ENCODE data around the gene CASP10. TPM values are rescaled to one million over a fixed set of nuclear protein-coding genes. Genes with fewer than 3 reads are reported as not detected.
A peak's percentile ranks its signal among the peaks of the same experiment; 100 is the strongest.

The CASP10 gene
- total and polyA plus RNA-seq, 3 experiments from 2014 or later = 6.7 to 8.1 (median 7.3) TPM

DNA sequence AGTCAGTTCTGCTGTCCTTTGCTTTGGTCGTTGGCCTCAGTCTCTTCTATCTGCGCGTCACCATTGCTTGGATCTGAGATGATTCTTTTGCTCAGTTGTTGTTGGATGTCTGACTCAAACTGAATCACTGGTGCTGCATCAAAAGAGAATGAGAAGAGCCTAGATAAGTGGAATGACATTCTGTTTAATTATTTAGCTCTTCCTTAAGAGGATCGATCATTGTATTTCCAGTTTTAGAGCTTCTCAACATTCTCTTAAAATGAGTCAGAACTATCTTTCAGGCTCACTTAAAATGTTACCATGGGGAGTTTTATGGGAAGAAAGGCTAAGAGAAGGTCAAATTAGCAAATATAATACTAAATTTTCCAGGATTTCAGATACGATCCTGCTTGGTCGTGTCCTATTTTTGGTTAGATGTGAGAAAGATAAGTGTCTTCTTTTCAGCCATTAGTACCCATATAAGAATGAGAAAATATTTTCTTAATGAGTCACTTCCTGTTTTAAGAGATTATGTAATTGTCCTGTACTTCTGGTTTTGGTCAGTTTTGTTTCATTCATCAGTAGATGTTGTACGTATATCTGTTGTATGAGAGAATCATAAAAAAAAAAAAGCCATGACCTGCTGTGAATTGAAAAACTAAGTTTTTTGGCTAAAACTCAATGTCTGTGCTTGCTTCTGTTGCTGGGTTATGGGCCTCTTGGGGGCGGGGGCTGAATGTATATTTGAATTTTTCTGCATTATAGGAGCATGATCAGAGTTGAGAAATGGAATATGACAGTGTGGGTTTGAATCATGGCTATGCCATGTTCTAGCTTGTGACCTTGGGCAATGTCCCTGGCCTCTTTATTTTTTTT, 31.6 kb upstream of the CASP10 start:
- no peak for DNase-seq
- Histone ChIP-seq H3K9me3 (ENCODE audit: low read length) (no peaks in the 10 kb centered on the region), H3K4me1 (ENCODE audit: insufficient read depth, low read length) (peaks cover 12% of the 10 kb centered on the region), H3K4me3 (ENCODE audit: low read length) (no peak overlapping the region), H3K27me3 (ENCODE audit: insufficient read depth, low read length, poor library complexity, severe bottlenecking) (no peaks in the 10 kb centered on the region), H3K36me3 (ENCODE audit: insufficient read depth, low read length) (peaks cover 26% of the 10 kb centered on the region), H3K27ac (ENCODE audit: low read depth, low read length) (peak overlapping the region; percentile 38)
- Mint-ChIP-seq H3K9me3 (no peaks in the 10 kb centered on the region), H3K27ac (peak overlapping the region; percentile 76 to 96 (median 90)), H3K4me3 (peak overlapping the region in 4 of 7 donors; percentile 4 to 54 (median 32)), H3K36me3 (peaks cover 4 to 82% (median 30%) of the 10 kb centered on the region in 3 donors), H3K4me1 (peaks cover 38 to 60% (median 53%) of the 10 kb centered on the region in 3 donors), H3K27me3 (no peaks in the 10 kb centered on the region)
- CTCF ChIA-PET = interaction anchor here (0.6 to 3.5 kb wide), 4 partner anchors 21 to 81 kb away, joined by 3 to 13 read pairs (median 5); no protein-coding TSS in a partner anchor
- POLR2A ChIA-PET = no interaction called here

DNA sequence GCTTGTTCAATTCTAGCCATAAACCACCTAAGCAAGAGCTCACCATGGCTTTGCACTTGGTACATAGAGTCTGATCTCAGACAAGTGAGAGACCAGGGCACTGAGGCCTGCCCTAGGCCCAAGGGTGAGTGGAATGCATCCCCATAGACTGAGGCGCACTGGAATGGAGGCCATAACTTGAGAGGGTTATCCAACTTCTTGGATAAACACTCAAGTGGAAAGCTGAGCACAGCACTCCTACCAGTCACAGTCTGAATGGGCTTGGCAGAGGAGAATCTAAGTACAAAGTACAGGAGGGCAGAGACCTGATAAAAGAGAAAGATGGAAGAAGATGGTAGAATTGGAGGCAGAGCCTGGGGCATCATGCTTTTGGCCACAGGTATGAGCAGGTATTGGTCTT, 30.4 kb upstream of the CASP10 start:
- Mint-ChIP-seq H3K27me3 (no peaks in the 10 kb centered on the region), H3K36me3 (peaks cover 4 to 85% (median 30%) of the 10 kb centered on the region in 3 donors), H3K4me1 (peaks cover 35 to 55% (median 53%) of the 10 kb centered on the region in 3 donors), H3K9me3 (no peaks in the 10 kb centered on the region), H3K4me3 (no peak overlapping the region), H3K27ac (peak overlapping the region; percentile 54 to 97 (median 70))
- no peak overlapping the region for H3K27ac ChIP-seq (ENCODE audit: low read depth, low read length)
- peaks cover 25% of the 10 kb centered on the region for H3K36me3 ChIP-seq (ENCODE audit: insufficient read depth, low read length)
- no peaks in the 10 kb centered on the region for H3K9me3 ChIP-seq (ENCODE audit: low read length)
- H3K4me1 ChIP-seq (ENCODE audit: insufficient read depth, low read length) = peaks cover 13% of the 10 kb centered on the region
- ChIA-PET POLR2A (no interaction called here), CTCF (interaction anchor here (0.6 to 2.1 kb wide), 4 partner anchors 11 to 80 kb away, joined by 3 to 11 read pairs (median 6); no protein-coding TSS in a partner anchor)
- H3K27me3 ChIP-seq (ENCODE audit: insufficient read depth, low read length, poor library complexity, severe bottlenecking) = no peaks in the 10 kb centered on the region
- H3K4me3 ChIP-seq (ENCODE audit: low read length) = no peak overlapping the region
- DNase-seq = no peak

- peak overlapping the region; percentile 25 to 97 (median 45) for H3K27ac Mint-ChIP-seq
- ChIA-PET CTCF (interaction anchor here (0.6 to 2.1 kb wide), 6 partner anchors 12 to 85 kb away, joined by 3 to 11 read pairs (median 4); no protein-coding TSS in a partner anchor), POLR2A (no interaction called here)
- H3K36me3 Mint-ChIP-seq = peaks cover 4 to 92% (median 31%) of the 10 kb centered on the region in 3 donors
- Histone ChIP-seq H3K4me1 (ENCODE audit: insufficient read depth, low read length) (peaks cover 20% of the 10 kb centered on the region), H3K27ac (ENCODE audit: low read depth, low read length) (no peak overlapping the region), H3K9me3 (ENCODE audit: low read length) (no peaks in the 10 kb centered on the region), H3K36me3 (ENCODE audit: insufficient read depth, low read length) (peaks cover 32% of the 10 kb centered on the region), H3K27me3 (ENCODE audit: insufficient read depth, low read length, poor library complexity, severe bottlenecking) (no peaks in the 10 kb centered on the region), H3K4me3 (ENCODE audit: low read length) (no peak overlapping the region)
- no peaks in the 10 kb centered on the region for H3K9me3 Mint-ChIP-seq
- no peak for DNase-seq
- H3K4me1 Mint-ChIP-seq = peaks cover 40 to 61% (median 58%) of the 10 kb centered on the region in 3 donors
- no peak overlapping the region for H3K4me3 Mint-ChIP-seq
- H3K27me3 Mint-ChIP-seq = no peaks in the 10 kb centered on the region
Measured at GRCh38 chr2:201152999-201153815, 29.7 kb upstream of the CASP10 start.

GRCh38 chr2:201154615-201155399, 28.1 kb upstream of the CASP10 start:
- H3K27ac Mint-ChIP-seq = peak overlapping the region; percentile 9 to 82 (median 64)
- Histone ChIP-seq H3K27ac (ENCODE audit: low read depth, low read length) (no peak overlapping the region), H3K9me3 (ENCODE audit: low read length) (no peaks in the 10 kb centered on the region), H3K36me3 (ENCODE audit: insufficient read depth, low read length) (peaks cover 32% of the 10 kb centered on the region), H3K27me3 (ENCODE audit: insufficient read depth, low read length, poor library complexity, severe bottlenecking) (no peaks in the 10 kb centered on the region), H3K4me3 (ENCODE audit: low read length) (no peak overlapping the region), H3K4me1 (ENCODE audit: insufficient read depth, low read length) (peaks cover 21% of the 10 kb centered on the region)
- DNase-seq = no peak
- no peaks in the 10 kb centered on the region for H3K27me3 Mint-ChIP-seq
- H3K4me3 Mint-ChIP-seq = no peak overlapping the region
- ChIA-PET CTCF (interaction anchor here (0.7 to 1.5 kb wide), 11 partner anchors 12 to 258 kb away, joined by 3 to 8 read pairs (median 3); partner anchors contain the start of genes HYCC2 and NDUFB3), POLR2A (no interaction called here)
- no peaks in the 10 kb centered on the region for H3K9me3 Mint-ChIP-seq
- H3K4me1 Mint-ChIP-seq = peaks cover 38 to 52% (median 51%) of the 10 kb centered on the region in 3 donors
- H3K36me3 Mint-ChIP-seq = peaks cover under 1 to 89% (median 27%) of the 10 kb centered on the region in 3 donors

GRCh38 chr2:201156036-201156435, 26.9 kb upstream of the CASP10 start:
- peak overlapping the region in 4 of 8 donors; percentile 3 to 60 (median 21) for H3K27ac Mint-ChIP-seq
- CTCF ChIA-PET = no interaction called here

GRCh38 chr2:201156640-201157039, 26.3 kb upstream of the CASP10 start:
- ChIA-PET CTCF (interaction anchor here (1.7 to 3.0 kb wide), 2 partner anchors 71 to 75 kb away, joined by 5 to 16 read pairs; no protein-coding TSS in a partner anchor), POLR2A (interaction anchor here (1.9 kb wide), 1 partner anchor 12 kb away, joined by 5 read pairs; no protein-coding TSS in a partner anchor)
- H3K36me3 Mint-ChIP-seq = peaks cover 0 to 84% (median 26%) of the 10 kb centered on the region in 3 donors
- Histone ChIP-seq H3K4me1 (ENCODE audit: insufficient read depth, low read length) (peaks cover 11% of the 10 kb centered on the region), H3K27me3 (ENCODE audit: insufficient read depth, low read length, poor library complexity, severe bottlenecking) (no peaks in the 10 kb centered on the region), H3K9me3 (ENCODE audit: low read length) (no peaks in the 10 kb centered on the region), H3K36me3 (ENCODE audit: insufficient read depth, low read length) (peaks cover 34% of the 10 kb centered on the region), H3K27ac (ENCODE audit: low read depth, low read length) (no peak overlapping the region), H3K4me3 (ENCODE audit: low read length) (no peak overlapping the region)
- H3K4me3 Mint-ChIP-seq = no peak overlapping the region
- H3K27me3 Mint-ChIP-seq = no peaks in the 10 kb centered on the region
- H3K27ac Mint-ChIP-seq = peak overlapping the region in 1 of 8 donors; percentile 36
- DNase-seq = no peak
- H3K9me3 Mint-ChIP-seq = no peaks in the 10 kb centered on the region
- H3K4me1 Mint-ChIP-seq = peaks cover 25 to 43% (median 41%) of the 10 kb centered on the region in 3 donors

More at GRCh38 chr2:201156036-201156435, 26.9 kb upstream of the CASP10 start:
- Histone ChIP-seq H3K36me3 (ENCODE audit: insufficient read depth, low read length) (peaks cover 35% of the 10 kb centered on the region), H3K4me1 (ENCODE audit: insufficient read depth, low read length) (peaks cover 17% of the 10 kb centered on the region), H3K9me3 (ENCODE audit: low read length) (no peaks in the 10 kb centered on the region), H3K4me3 (ENCODE audit: low read length) (no peak overlapping the region), H3K27me3 (ENCODE audit: insufficient read depth, low read length, poor library complexity, severe bottlenecking) (no peaks in the 10 kb centered on the region), H3K27ac (ENCODE audit: low read depth, low read length) (no peak overlapping the region)
- Mint-ChIP-seq H3K9me3 (no peaks in the 10 kb centered on the region), H3K4me1 (peaks cover 31 to 49% (median 47%) of the 10 kb centered on the region in 3 donors), H3K27me3 (no peaks in the 10 kb centered on the region), H3K4me3 (no peak overlapping the region), H3K36me3 (peaks cover 0 to 89% (median 29%) of the 10 kb centered on the region in 3 donors)
- no peak for DNase-seq
- POLR2A ChIA-PET = no interaction called here

GRCh38 chr2:201157694-201158093, 25.2 kb upstream of the CASP10 start:
- Mint-ChIP-seq H3K4me3 (peak overlapping the region in 2 of 7 donors; percentile 6 to 45), H3K27ac (peak overlapping the region; percentile 72 to 97 (median 90)), H3K9me3 (no peaks in the 10 kb centered on the region), H3K36me3 (peaks cover 4 to 87% (median 29%) of the 10 kb centered on the region in 3 donors), H3K27me3 (no peaks in the 10 kb centered on the region), H3K4me1 (peaks cover 20 to 38% (median 36%) of the 10 kb centered on the region in 3 donors)
- CTCF ChIA-PET = interaction anchor here (0.8 to 4.1 kb wide), 31 partner anchors 9 to 445 kb away, joined by 3 to 71 read pairs (median 5); partner anchors contain the start of genes CASP10, CFLAR, HYCC2 and NDUFB3
- Histone ChIP-seq H3K36me3 (ENCODE audit: insufficient read depth, low read length) (peaks cover 34% of the 10 kb centered on the region), H3K9me3 (ENCODE audit: low read length) (no peaks in the 10 kb centered on the region), H3K27me3 (ENCODE audit: insufficient read depth, low read length, poor library complexity, severe bottlenecking) (no peaks in the 10 kb centered on the region), H3K27ac (ENCODE audit: low read depth, low read length) (no peak overlapping the region), H3K4me1 (ENCODE audit: insufficient read depth, low read length) (peaks cover 9% of the 10 kb centered on the region), H3K4me3 (ENCODE audit: low read length) (no peak overlapping the region)
- no peak for DNase-seq
- POLR2A ChIA-PET = interaction anchor here (0.6 to 1.9 kb wide), 8 partner anchors 14 to 194 kb away, joined by 3 to 33 read pairs (median 4); partner anchors contain the start of genes CFLAR and ORC2

All from CD8-positive, alpha-beta memory T cell (primary cell).